Stimulated activated CD4-positive, alpha-beta T cell treated with anti-CD3 and anti-CD28 coated beads, Interleukin-12 subunit alpha, Interleukin-12 subunit beta, amount 100 ng/mL, for 24 hours (primary cell): ENCODE measurements around the gene SRPK2.

Experiments used
- DNase-seq, 2 experiments: peaks; one replicate each; pipeline ENCODE4 v3.0.0-alpha.2; 2020; ENCODE audit warnings: low read depth in 2 of 2

The SRPK2 gene

GRCh38 chr7:105098863-105099515 is 289.7 kb downstream of the SRPK2 start:
- DNase-seq, result no peak

DNA sequence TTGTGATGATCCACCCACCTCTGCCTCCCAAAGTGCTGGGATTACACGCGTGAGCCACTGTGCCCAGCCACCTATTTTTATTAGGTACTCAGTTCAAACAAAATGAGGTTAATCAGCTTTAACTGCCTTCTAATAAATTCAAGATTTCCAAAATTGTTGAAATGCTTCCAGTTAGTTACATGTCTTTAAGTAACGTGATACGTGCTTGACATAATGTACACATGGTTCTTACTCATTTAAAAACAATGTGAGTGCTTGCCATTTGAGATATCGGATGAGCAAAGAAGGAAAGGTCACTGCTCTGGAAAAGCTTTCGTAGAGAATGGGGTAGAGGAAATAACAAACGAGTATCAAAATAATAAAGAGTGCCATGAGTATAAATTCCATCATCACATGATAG is 291.1 kb downstream of the SRPK2 start:
- no peak for DNase-seq

DNA sequence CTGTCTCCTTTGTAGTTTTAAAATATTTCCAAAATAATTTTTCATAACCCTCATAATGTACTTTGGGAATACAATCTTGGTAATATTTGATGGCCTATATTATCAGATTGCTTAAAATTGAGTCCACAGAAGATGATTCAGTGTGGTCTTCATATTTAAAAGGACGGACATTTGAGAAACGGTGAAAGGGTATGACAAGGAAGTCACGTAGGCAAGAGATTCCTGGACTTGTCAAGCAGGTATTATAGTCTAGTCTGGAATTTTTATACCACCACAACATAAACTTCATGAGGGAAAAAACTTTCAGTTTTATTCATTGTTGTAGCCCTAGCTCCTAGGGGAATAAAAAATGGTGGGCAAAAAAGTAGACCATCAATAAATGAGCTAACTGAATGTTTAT is 292.4 kb downstream of the SRPK2 start:
- no peak for DNase-seq

GRCh38 chr7:105094966-105095365 is 293.8 kb downstream of the SRPK2 start:
- no peak for DNase-seq

- no peak for DNase-seq
Measured at GRCh38 chr7:105088456-105088855, 300.3 kb downstream of the SRPK2 start.

DNA sequence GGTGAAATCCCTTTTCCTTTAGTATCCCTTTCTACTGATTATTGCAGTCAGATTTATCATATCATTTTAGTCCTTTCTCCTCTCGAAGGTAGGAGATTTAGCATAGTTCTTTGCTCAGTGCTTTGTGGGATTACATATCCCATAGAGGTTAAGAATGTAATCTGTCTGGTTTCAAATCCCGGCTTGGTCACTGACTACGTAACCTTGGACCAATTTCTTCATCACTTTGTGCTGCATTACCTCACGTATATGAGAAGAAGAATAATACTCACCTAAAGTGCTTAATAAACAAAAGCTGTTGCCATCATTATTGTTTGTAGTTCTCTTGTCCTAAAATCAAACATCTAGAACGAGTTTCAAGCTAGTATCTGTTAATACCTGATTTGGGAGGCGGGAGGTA is 300.7 kb downstream of the SRPK2 start:
- DNase-seq, result no peak

GRCh38 chr7:105086850-105087249 is 301.9 kb downstream of the SRPK2 start:
- no peak for DNase-seq

DNA sequence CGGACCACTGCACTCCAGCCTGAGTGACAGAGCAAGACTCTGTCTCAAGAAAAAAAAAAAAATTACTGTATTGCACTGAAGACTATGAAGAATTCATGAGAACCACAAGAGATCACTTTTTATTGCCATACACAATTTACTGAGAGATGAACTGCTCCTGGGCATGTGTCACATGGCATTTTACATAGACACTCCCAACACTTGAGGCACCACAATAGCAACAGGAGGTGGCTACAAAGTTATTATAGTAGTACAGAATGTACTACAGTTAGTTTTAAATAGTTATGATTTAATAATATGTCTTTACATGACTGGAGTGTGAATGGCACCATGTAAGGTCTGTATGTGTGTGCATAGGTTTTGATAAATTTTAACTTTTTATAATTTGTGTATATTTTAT is 304.1 kb downstream of the SRPK2 start:
- DNase-seq, result no peak

- no peak for DNase-seq
Measured at GRCh38 chr7:105079348-105079747, 309.4 kb downstream of the SRPK2 start.

DNA sequence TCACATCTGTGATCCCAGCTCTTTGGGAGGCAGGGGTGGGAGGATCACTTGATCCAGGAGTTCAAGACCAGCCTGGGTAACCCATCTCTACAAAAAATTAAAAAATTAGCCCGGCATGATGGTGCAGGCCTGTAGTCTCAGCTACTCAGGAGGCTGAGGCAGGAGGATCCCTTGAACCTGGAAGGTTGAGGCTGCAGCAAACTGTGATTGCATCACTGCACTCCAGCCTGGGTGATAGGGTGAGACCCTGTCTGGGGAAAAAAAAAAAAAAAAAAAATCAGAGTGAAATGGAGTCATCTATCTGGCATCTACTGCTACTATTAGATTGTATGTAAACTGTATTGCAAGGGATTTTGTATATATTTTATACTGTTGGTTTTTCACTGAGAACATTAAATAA is 315.6 kb downstream of the SRPK2 start:
- DNase-seq, result no peak

DNA sequence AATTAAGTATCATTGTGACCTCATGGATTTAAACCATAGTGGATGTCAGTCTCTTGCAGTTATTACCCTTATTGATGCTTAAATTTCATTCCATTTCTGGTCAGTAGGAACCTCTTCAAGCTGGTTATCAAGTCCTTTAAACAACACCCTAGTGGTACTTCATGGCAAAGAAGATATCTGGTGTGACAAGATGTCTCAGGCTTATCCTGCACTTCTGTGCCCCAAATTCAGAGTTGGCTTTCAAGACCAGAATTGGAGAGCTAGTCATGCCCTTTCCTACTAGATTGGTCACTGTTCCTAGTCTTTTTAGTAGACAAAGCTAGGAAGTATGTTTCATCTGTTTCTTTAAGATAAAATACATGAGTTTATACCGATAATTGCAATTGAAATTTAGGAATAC is 319.8 kb downstream of the SRPK2 start:
- DNase-seq, result no peak

- no peak for DNase-seq
Measured at GRCh38 chr7:105067691-105068090, 321.0 kb downstream of the SRPK2 start.
